ENCODE data around the gene PRDX1. TPM values are rescaled to one million over a fixed set of nuclear protein-coding genes. Genes with fewer than 3 reads are reported as not detected.

Gene PRDX1
- total and polyA plus RNA-seq, 2 of the 13 experiments (the other 11 are each of a cell fraction or from before 2014, with no cell fraction given) = 761 to 1,898 TPM

- TF ChIP-seq GMEB1 (CRISPR knock-in tag; IDR thresholded peaks at IDR 0.05; ENCODE audit: borderline replicate concordance) (no peak; the same call in 1 of the 2 replicates), THAP9 (CRISPR knock-in tag; IDR thresholded peaks at IDR 0.05; ENCODE audit: borderline replicate concordance) (peak; percentile 59; the same call in 1 of the 2 replicates), SATB2 (CRISPR knock-in tag; IDR thresholded peaks at IDR 0.05) (no peak), CBX1 (IDR thresholded peaks at IDR 0.05; ENCODE audit: low read depth) (no peak), PAWR (CRISPR knock-in tag; IDR thresholded peaks at IDR 0.05; ENCODE audit: borderline replicate concordance) (no peak), ZNF430 (CRISPR knock-in tag; IDR thresholded peaks at IDR 0.05) (0 out of 2 replicates have a peak, but pooled peaks have one; percentile 2), ZNF761 (CRISPR knock-in tag; conservative IDR thresholded peaks at IDR 0.05) (no peak; the same call in 1 of the 2 replicates), RARG (CRISPR knock-in tag; IDR thresholded peaks at IDR 0.05; ENCODE audit: low read depth) (0 out of 2 replicates have a peak, but pooled peaks have one; percentile 22), KLF12 (CRISPR knock-in tag; IDR thresholded peaks at IDR 0.05; ENCODE audit: borderline replicate concordance) (no peak; the same call in 1 of the 2 replicates), ELF1 (CRISPR knock-in tag; IDR thresholded peaks at IDR 0.05) (peak; percentile 81), ZSCAN12 (CRISPR knock-in tag; IDR thresholded peaks at IDR 0.05) (peak; percentile 51; the same call in 1 of the 2 replicates), FIP1L1 (IDR thresholded peaks at IDR 0.05; ENCODE audit: borderline replicate concordance, insufficient read depth, low read depth, low read length) (no peak), TEAD3 (CRISPR knock-in tag; optimal IDR thresholded peaks at IDR 0.05; ENCODE audit: borderline replicate concordance) (peak; percentile 48), RCOR2 (CRISPR knock-in tag; IDR thresholded peaks at IDR 0.05) (0 out of 2 replicates have a peak, but pooled peaks have one; percentile 13), SIX1 (CRISPR knock-in tag; IDR thresholded peaks at IDR 0.05; ENCODE audit: borderline replicate concordance) (no peak), TRIM24 (CRISPR knock-in tag; IDR thresholded peaks at IDR 0.05) (no peak), STAT6 (CRISPR knock-in tag; IDR thresholded peaks at IDR 0.05; ENCODE audit: borderline replicate concordance) (no peak), ARNT2 (CRISPR knock-in tag; IDR thresholded peaks at IDR 0.05; ENCODE audit: low read depth) (no peak), PTBP1 (IDR thresholded peaks at IDR 0.05; ENCODE audit: low read depth, low read length, poor library complexity, severe bottlenecking) (no peak), ZBTB38 (CRISPR knock-in tag; IDR thresholded peaks at IDR 0.05) (no peak; the same call in 1 of the 2 replicates), NR2F1 (CRISPR knock-in tag; IDR thresholded peaks at IDR 0.05) (no peak)
Measured at GRCh38 chr1:45490626-45491486, 30.8 kb downstream of the PRDX1 start, which contains the start of gene TESK2 (continued).

Measured in HepG2 (cell line).